Measurements from ENCODE around the gene BRPF3. TPM values are rescaled to one million over a fixed set of nuclear protein-coding genes. Genes with fewer than 3 reads are reported as not detected.
A peak's percentile ranks its signal among the peaks of the same experiment; 100 is the strongest.

Gene BRPF3
- total RNA-seq, 1 donor from 2014 or later, result 37.8 TPM

DNA sequence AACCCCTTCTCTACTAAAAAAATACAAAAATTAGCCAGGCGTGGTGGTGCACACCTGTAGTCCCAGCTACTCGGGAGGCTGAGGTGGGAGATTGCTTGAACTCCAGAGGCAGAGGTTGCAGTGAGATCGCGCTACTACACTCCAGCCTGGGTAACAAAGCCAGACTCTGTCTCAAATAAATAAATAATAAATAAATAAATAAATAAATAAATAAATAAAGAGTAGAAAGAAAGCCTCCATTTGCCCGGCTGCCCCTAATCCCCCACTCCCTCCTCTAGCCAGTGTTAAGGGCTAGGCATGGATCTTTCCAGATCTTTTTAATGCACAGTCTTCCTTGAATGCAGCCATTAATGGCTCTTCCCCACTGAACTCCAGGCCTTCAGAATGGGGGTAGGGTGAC is 76.5 kb downstream of the BRPF3 start:
- no peak for TF ChIP-seq CTCF (IDR thresholded peaks at IDR 0.05)

GRCh38 chr6:36273802-36274514 is 77.4 kb downstream of the BRPF3 start:
- intact Hi-C loops (cut with DNase I), result no loop called here

More for the DNA sequence above, 76.5 kb downstream of the BRPF3 start:
- no peaks in the 10 kb centered on the region for H3K4me1 ChIP-seq
- no peak for ATAC-seq
- no peak for DNase-seq
- no peaks in the 10 kb centered on the region for H3K36me3 ChIP-seq
- no peak overlapping the region for H3K4me3 ChIP-seq
- no peak overlapping the region for H3K27ac ChIP-seq
- intact Hi-C loops (cut with DNase I), result no loop called here
- H3K27me3 ChIP-seq, result peaks cover 15% of the 10 kb centered on the region
- no peaks in the 10 kb centered on the region for H3K9me3 ChIP-seq

DNA sequence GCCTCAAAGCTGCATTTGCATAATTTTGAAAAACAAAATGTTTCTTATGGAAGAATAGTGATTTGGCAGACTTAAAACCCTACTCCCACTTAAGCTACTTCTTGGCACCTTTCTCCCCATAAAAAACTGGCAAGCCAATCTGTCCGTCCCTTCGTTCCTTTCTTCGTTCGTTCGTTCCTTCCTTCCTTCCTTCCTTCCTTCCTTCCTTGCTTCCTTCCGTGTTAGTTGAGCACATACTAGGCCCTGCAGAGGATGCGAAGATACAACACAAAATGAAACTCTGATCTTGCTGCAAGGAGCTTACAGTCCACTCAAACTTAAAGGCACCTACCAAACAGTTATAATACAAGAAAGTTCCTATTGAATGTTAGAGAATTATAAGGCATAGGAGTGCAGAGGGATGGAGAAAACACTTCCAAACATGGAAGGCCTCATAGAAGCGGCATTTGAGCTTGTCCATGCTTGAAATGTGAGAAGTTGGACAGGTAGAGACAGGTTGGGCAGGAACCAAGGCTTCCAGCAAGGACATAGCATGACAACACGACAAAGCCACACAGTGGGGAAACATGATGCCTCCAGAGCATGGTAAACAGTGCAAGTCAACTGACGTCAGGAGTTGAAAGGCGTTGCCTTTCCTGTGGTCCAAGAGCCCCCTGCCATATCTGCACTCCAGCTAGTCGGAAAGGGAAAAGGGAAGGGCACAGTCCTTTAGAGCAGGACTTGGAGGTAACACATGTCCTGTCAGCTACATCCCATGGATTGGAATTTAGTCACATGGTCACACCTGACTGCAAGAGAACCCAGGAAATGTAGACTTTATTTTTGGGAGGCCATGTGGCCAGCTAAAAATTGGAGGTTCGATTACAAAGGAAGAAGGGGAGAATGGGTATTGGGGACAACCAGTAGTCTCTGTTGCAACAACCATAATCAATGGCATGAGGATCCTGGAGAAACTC is 80.3 kb downstream of the BRPF3 start:
- intact Hi-C loops (cut with DNase I), result no loop called here

More at GRCh38 chr6:36273802-36274514, 77.4 kb downstream of the BRPF3 start:
- no peaks in the 10 kb centered on the region for H3K9me3 ChIP-seq
- H3K4me3 ChIP-seq, result no peak overlapping the region
- no peak overlapping the region for H3K27ac ChIP-seq
- no peaks in the 10 kb centered on the region for H3K4me1 ChIP-seq
- ATAC-seq, result no peak
- DNase-seq, result no peak
- no peak for TF ChIP-seq CTCF (IDR thresholded peaks at IDR 0.05)
- peaks cover 15% of the 10 kb centered on the region for H3K27me3 ChIP-seq
- no peaks in the 10 kb centered on the region for H3K36me3 ChIP-seq

DNA sequence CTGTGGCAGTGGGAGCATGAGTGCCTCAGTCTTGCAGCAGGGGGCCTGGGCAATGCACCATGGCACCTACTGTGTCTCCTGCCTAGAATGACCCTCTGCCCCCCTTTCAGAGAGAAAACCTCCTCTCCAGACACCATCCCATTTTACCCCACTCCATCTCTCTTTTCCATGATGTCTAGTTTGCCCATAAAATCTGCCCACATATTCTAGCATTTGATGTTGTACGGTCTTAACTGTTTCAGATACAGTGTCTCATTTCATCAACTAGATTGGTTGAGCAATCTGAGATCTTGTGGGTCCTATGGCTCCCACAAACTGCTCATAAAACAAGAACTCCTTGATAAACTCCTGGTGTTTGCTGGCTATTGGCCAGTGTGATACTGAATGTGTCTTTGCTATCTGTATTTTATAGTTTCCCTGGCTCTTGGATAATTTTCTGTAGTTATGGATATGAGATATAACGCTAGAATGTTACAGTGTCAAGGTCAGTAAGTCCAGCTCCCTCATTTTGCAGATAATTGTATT is 81.5 kb downstream of the BRPF3 start:
- no peaks in the 10 kb centered on the region for H3K4me1 ChIP-seq
- intact Hi-C loops (cut with DNase I), result no loop called here
- ATAC-seq (no peak), DNase-seq (no peak)
- no peak overlapping the region for H3K27ac ChIP-seq
- no peaks in the 10 kb centered on the region for H3K36me3 ChIP-seq
- no peak for TF ChIP-seq CTCF (IDR thresholded peaks at IDR 0.05)
- no peaks in the 10 kb centered on the region for H3K9me3 ChIP-seq
- H3K4me3 ChIP-seq, result no peak overlapping the region
- peaks cover 7% of the 10 kb centered on the region for H3K27me3 ChIP-seq

More for the DNA sequence above, 80.3 kb downstream of the BRPF3 start:
- Histone ChIP-seq H3K27ac (no peak overlapping the region), H3K4me3 (no peak overlapping the region), H3K9me3 (no peaks in the 10 kb centered on the region), H3K27me3 (peaks cover 15% of the 10 kb centered on the region), H3K4me1 (no peaks in the 10 kb centered on the region), H3K36me3 (no peaks in the 10 kb centered on the region)
- no peak for TF ChIP-seq CTCF (IDR thresholded peaks at IDR 0.05)
- DNase-seq, result no peak
- no peak for ATAC-seq

GRCh38 chr6:36280467-36280866 is 83.9 kb downstream of the BRPF3 start:
- H3K9me3 ChIP-seq, result no peaks in the 10 kb centered on the region
- no peak overlapping the region for H3K27ac ChIP-seq
- no peaks in the 10 kb centered on the region for H3K4me1 ChIP-seq
- peaks cover 7% of the 10 kb centered on the region for H3K27me3 ChIP-seq
- H3K36me3 ChIP-seq, result no peaks in the 10 kb centered on the region
- TF ChIP-seq CTCF (IDR thresholded peaks at IDR 0.05), result no peak
- ATAC-seq, result peak; percentile 41
- H3K4me3 ChIP-seq, result no peak overlapping the region
- intact Hi-C loops (cut with DNase I), result no loop called here
- no peak for DNase-seq
